GM18499 (cell line): ENCODE measurements around the gene ZNRF2.
"Not testable (repeated sequence)": the region's sequence is repeated elsewhere in the genome, so short reads cannot be mapped to it uniquely, and the experiment has no call there.

ENCODE experiments used
- ATAC-seq: cut with Tn5 transposase; IDR thresholded peaks from one replicate; pipeline ENCODE4 v1.9.1; 2021; ENCODE audit warnings: moderate number of reproducible peaks; ENCODE audit not compliant: insufficient read depth, unreplicated experiment

Gene ZNRF2

DNA sequence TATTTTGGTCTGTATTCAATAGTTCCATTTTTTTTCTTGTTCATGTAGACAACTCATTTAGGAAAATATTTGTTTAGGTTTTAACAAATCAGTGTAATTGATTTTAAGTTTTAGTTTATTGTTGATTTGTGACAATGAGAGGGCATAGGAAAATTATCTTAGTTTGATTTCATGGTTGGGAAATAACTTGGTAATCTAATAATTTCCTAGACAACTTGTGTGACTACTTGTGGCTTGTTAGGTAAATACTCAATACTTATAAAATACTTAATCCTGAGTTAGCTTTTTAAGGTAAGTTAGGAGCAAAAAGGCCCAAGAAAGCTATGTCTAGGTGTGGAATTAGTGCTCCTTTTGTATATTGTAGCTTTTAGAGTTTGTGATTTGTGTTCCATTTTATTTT, 65.4 kb downstream of the ZNRF2 start:
- ATAC-seq: no peak

DNA sequence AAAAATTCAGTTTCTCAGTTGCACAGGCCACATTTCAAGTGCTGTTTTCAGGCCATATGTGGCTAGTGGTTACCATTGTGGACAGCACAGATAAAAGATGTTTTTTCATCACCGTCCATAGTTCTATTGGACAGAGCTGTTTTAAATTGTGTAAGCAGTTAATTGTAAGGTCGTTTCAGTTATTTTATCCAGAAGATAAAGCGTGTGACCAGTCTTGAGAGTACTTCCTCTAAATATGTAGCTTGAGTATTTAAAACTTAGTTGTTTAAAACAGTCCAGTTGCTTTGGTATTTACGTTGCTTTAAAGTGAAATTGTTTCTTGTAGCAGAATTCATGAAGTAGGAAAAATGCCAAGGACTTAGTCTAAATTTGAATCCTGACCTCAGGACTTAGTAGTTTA, 66.9 kb downstream of the ZNRF2 start:
- ATAC-seq: no peak

DNA sequence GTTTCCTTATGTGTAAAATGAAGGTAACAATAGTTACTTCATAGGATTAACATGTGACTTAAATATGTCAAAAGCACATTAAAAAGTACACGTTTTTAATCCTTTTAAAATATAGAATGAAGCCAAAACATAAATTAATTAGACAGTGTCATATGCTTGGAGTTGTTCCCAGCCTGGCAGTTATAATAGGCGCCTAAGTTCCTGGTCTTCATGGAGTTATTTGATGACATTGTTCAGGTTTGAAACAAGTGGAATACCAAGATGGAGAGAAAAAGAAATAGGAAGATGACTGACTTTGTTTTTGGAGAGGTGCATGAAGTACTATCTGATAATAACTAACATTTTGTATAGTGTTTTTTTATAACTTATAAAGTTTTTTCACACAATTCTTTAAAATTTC, 67.3 kb downstream of the ZNRF2 start:
- no peak for ATAC-seq

DNA sequence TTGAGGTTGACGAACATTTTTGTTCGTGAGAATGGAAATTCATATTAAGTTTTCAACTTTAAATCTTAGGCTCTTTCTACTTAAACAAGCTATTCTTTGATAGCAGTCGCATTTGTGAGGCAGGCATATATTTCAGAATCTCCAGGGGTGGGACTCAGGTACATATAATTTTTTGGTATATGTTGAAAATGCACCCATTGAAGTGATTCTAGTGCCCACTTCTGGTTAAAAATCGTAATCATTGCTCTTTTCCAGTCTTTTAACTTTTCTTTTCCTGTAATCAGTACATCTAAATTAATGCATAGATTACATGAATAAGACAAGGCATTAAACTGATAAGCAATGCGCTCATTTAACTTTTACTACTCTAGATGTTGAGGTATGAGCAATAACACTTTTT, 67.8 kb downstream of the ZNRF2 start:
- ATAC-seq: no peak

DNA sequence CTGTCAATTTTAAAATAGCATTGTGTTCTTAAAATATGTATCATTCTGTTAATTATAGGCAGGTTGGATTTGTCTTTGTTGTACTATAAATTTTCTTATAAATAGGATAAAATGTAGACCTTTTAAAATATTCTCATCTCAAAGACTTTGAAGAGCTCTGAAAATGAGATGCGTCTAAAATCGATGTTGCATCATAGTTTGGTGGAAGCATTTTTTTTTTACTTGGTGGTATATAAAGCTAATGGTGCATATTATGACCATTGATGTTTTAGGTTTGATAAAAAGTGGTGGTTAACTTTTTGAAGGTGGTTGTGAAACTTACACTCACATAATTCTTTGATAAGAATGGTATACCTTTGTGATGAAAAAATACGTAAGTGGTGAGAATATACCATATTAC, 69.1 kb downstream of the ZNRF2 start:
- ATAC-seq: no peak

DNA sequence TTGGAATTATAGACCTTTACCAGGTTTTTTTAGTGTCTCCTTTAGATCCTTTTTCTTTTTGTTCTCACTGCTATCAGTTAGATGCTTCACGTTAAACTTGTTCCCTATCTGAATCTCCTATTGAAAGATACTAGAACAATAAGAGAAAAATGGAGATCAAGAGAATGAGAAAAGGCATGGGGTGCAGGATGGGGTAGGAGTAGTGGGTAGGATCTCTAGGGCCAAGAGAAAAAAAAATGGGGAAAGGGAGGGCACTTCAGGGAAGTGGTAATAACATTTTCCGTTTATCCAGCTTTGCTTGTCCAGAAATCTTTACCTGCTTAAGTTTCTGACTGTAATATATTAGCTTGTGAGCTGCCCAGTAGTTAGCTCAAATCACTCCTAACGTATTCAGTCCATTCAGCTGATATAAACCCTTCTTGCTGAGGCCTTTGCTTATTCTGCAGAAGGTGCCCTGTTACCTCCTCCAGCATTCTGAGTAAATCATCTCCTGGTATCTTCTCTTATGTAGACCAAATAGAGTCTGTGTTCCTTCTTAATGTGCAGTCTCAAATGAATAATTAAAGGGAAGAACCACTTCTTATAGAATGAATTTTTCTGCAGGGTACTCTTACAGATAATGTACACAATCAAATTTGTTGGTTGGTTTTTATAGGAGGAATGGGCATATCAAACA, 69.7 kb downstream of the ZNRF2 start:
- no peak for ATAC-seq

DNA sequence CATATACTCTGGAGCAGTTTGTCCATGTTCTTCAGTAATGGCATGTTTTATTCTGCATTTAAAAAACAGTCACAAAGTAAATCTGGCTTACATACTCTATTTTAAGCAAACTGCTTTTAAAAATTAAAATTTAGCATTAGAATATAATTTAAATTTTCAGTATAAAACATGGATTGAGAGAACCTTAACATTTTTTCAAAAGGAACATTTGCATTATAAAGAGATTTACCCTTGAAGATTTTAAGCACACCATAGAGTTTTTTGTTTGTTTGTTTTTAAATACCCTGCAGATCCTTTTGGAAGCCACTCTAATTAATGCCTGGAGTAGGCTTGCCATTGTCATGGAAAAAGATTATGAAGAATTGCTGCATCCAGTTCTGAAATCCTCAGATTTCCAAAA, 70.4 kb downstream of the ZNRF2 start:
- no peak for ATAC-seq

DNA sequence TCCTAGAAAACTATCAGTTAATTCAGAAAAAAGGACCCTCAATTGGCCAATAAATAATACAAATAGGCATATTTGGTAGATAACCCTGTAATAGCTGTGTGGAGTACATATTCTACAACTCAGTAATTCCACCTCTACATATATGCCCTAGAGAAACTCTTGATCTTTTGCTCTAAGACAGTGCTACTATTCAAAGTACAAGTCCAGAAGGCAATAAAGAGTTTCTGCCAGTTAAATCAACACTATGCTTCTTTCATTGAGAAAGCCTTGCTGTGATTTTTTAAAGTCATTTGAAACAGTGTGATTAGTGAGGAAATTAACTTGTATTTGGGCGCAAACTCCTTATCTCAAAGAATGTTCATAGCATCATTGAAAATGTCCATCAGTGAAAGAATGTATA, 75.6 kb downstream of the ZNRF2 start:
- no peak for ATAC-seq

DNA sequence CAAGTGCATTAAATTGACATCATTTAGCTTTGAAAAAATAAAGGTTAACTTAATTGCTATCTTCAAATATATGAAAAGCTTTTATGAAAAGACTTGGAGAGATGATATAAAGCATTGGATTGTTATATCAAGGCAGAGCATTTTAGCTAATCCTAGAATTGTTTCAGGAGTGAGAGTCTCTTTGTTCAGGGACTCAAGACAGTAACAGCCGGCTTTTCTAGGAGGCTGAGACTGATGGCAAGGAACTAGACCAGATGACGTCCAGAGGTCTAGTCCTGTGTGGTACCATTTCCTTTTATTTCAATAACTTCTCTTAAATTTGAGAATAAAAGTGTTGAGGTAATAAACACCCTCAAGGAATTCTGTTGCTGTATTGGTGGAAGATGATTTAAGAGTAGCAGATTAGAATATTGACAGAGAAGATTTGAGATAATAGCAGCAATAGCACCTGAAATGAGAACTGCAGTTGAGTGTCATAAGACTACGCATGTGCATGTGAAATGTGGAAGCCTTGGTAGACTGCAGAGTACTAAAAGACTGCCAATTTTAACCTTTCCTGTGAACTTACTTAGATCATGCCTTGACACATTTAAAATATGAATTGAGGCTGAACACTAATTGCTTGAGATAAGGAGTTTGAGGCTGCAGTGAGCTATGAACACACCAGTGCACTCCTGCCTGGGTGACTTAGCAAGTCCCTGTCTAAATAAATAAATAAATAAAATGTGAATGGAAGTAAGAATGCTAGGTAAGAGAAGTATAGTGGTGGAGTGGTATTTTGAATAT, 79.6 kb downstream of the ZNRF2 start:
- no peak for ATAC-seq

DNA sequence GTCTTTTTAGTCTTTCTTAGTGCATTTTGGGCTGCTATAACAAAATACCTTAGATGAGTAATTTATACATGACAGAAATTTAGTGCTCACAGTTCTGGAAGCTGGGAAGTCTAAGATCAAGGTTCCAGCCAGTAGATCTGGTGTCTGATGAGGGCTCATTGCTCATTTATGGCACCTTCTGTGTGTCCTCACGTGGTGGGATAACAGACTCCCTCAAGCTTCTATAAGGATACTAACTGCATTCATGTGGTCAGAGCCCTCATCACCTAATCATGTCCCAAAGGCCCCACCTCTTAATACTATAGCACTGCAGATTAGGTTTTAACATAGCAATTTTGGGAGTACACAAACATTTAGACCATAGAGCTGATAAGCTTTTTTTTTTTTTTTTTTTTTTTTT, 80.4 kb downstream of the ZNRF2 start:
- no peak for ATAC-seq

DNA sequence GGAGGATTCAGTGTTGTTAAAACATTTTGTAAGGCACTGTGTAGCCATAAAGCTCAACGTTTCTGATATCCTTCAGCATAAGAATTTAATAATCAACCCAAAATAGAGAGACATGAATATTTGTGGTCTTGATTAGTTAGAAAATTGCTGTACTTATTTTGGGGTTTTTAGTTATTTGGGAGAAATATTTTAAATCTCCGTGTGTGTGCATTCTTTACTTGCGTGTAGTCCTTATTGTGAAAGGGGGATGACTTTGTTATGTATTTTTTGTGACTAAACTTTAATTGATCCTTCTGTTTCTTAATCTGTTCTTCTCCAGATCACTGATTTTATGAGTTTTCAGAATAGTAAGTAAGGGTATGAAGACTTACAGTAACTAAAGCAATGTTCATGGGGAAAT, 81.2 kb downstream of the ZNRF2 start:
- ATAC-seq: no peak

DNA sequence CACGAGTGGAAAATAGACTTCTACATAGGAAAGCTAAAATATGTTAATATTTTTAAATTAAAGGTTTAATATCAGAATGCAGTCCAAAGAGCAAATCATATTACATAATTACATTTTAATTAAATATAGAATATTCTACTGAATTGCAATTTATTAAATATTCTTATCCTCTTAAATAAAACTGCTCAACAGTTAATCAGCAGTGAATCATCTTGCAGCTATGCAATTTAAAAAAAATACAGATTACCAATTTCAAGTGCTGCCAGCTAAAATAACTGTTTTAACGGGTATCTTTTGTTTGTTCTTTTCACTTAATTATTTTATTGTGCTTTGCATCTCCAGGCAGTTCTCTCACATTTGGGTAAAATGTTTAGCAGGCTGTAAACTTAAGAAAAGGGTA, 82.2 kb downstream of the ZNRF2 start:
- no peak for ATAC-seq

DNA sequence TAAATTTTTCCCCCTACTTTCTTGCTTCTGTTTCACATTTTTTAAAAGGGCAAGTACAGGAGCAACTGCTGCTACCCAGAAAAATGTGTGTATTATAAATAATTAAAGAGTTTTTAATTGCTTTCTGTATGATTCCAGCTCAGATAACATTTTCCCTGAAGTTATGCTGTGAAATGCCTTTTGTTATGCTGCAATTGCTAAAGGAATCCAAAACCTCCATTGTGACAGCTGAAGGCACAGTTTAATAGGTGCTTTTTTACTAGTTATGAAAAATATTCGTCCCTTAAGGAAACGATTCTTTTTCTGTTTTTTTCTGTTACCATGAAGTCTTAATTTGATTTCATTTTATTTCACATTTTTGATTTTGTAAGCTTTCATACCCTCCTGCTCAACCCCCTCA, 83.2 kb downstream of the ZNRF2 start:
- ATAC-seq: no peak

DNA sequence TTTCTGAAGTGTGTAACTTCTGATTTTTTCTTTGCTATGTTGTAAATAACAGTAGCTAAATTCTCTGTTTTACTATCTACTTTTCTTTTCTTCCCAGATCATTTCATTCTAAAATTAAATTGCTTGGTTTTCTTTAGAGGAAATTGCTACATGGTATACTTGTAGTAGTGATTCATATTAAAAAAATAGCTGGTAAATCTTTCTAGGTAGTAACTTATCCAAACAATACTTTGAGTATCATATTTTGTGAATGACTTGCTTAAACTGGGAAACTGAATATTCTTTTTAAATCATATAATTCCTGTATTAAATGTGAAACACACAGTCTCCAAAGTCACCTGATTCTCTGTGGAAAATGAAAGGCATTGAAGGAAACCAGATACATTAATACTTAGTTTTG, 85.5 kb downstream of the ZNRF2 start:
- no peak for ATAC-seq

DNA sequence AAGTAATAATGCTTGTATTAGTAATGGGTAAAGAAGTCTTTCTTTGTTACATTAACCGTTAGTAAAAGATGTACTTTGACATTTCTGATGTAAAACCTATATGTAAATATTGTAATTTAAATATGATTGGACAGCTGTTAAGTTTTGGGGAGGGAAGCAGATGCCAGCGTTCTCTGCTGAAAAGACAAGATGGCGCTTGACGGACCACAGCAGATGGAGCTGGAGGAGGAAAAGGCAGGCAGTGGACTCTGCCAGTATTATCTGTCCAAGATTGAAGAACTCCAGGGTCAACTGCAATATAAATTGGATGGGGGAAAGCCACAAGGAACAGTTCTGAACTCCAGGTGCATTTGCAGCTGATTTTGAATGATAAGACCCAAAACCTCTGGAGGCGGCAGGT, 86.9 kb downstream of the ZNRF2 start:
- no peak for ATAC-seq

DNA sequence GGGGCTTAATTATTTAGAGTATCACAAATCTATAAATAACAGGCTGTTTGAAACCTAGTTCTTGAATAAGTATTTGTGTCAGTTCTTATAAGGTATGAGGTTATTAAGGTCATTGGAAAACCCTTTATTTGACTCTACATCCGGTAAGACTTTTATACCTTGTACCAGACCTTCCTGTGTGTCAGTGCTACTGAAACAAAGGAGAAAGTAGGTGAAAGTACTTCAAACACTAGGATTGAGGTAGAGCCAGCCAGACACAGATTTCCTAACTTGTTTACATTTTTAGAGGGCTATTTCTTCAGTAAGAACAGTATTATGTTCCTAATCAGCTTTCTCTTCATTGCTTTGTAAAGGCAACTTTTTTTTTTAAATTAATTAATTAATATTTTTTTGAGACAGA, 93.9 kb downstream of the ZNRF2 start:
- no peak for ATAC-seq

DNA sequence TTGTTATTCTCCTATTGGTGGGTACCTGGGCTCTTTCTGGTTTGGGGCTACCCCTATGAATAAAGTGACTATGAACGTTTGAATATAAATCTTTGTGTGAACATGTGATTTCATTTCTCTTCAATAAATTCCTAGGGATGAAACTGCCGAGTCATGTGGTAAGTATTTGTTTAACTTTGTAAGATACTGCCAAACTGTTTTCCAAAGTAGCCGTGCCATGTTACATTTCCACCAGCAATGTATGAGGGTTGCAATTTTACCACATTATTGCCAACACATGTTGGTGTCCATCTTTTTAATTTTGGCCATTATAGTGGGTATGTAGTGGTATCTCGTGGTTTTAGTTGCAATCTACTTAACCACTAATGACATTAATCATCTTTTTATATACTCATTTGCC, 94.7 kb downstream of the ZNRF2 start:
- ATAC-seq: no peak

DNA sequence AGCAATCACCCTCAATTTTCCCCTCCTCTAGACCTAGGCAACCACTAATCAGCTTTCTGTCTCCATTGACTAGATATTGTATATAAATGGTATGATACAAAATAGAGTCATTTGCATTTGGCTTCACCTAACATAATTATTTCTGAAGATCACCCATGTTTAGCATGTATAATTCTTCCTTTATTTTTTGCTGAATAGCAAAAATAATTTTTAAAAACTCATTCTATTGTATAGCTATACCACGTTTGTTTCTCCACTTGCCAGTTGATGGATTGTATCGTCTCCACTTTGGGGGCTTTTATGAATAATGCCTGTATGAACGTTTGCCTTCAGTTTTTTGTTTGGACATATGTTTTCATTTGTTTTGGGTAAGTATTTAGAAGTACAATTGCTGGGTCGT, 95.3 kb downstream of the ZNRF2 start:
- ATAC-seq: no peak

DNA sequence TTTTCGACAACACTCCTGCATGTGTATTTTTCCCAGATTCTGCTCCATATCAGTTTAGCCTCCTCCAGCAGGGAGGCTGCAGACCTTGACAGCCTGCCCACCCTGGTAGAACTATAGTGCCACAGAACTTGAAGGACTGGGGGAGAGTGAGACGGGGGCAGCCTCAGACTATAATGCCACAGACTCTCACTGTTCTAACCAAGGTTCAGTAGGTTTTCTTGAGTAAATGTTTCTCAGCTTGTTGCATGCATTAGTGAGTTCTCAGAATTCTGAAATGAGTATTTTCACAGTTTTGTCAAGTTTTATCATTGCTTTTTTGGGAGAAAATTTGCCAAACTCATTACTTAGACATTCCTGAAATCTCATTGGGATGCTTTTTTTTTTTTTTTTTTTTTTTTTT, 95.9 kb downstream of the ZNRF2 start:
- no peak for ATAC-seq

DNA sequence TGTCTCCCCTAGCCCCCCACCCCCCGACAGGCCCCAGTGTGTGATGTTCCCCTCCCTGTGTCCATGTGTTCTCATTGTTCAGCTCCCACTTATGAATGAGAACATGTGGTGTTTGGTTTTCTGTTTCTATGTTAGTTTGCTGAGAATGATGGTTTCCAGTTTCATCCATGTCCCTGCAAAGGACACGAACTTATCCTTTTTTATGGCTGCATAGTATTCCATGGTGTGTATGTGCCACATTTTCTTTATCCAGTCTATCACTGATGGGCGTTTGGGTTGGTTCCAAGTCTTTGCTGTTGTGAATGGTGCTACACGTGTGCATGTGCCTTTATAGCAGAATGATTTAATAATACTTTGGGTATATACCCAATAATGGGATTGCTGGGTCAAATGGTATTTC, 96.4 kb downstream of the ZNRF2 start:
- ATAC-seq: not testable (repeated sequence)

DNA sequence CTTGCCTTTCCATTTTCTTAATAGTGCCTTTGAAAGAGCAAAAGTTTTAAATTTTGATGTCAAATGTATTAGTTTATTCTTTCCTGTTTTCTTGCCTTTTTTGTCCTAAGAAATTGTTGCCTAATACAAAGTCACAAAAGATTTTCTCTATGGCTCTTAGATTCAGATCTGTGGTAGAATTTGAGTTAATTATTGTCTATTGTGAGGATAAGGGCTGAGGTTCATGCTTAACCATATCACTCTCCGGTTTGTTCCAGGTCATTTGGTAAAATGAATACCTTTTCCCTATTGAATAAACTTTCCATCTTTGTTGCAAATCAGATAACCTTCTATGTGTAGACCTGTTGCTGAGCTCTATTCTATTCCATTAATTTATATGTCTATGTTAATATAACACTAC, 98.2 kb downstream of the ZNRF2 start:
- ATAC-seq: no peak

DNA sequence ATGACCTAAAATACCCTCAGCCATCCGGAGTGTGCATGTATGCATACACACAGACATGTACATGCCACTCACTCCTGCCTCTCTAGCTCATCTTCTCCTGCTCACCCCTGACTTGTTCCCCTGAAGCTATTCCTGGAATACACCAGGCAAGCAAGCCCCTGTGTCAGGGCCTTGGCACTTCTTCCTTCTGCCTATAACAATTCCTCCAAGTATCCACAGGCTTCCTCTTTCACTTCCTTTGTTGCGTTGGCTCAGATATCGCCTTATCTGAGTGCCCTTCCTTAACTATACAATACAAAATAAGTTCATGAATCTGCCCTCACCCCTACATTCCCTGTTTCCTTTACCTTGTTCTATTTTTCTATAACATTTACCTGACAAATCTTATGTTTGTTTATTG, 105.4 kb downstream of the ZNRF2 start:
- ATAC-seq: no peak
